Activated T-helper 2 cell treated with anti-CD3 and anti-CD28 coated beads, Interferon-gamma antibody, Interleukin-2, Interleukin-4, amounts not matched to agents 10 μg/mL and 5 μg/mL and 100 μg/mL, durations not matched to agents 14 hours and 24 hours and 36 hours (primary cell): ENCODE results near the gene SPIRE2. TPM values are rescaled to one million over a fixed set of nuclear protein-coding genes. Genes with fewer than 3 reads are reported as not detected.
"Not testable (repeated sequence)": the region's sequence is repeated elsewhere in the genome, so short reads cannot be mapped to it uniquely, and the experiment has no call there.

Source experiments
- DNase-seq: peaks from one replicate; pipeline ENCODE4 v3.0.0; 2021; ENCODE audit warnings: low spot score
- H3K27ac Mint-ChIP-seq: one replicate; pipeline ENCODE4 v1.8.0; 2021; ENCODE audit warnings: mixed read lengths
- H3K27me3 Mint-ChIP-seq: one replicate; pipeline ENCODE4 v1.8.0; 2021; ENCODE audit warnings: low read depth, mixed read lengths
- H3K36me3 Mint-ChIP-seq: one replicate; pipeline ENCODE4 v1.8.0; 2021; ENCODE audit warnings: low read depth, mixed read lengths
- H3K4me1 Mint-ChIP-seq: one replicate; pipeline ENCODE4 v1.8.0; 2021; ENCODE audit warnings: low read depth, mixed read lengths
- H3K4me3 Mint-ChIP-seq: one replicate; pipeline ENCODE4 v1.8.0; 2021; ENCODE audit warnings: low read depth, mild to moderate bottlenecking, moderate library complexity, mixed read lengths
- H3K9me3 Mint-ChIP-seq: one replicate; pipeline ENCODE4 v1.8.0; 2021; ENCODE audit warnings: mixed read lengths
- intact Hi-C: fragments of 100-400 bp; cut with micrococcal nuclease; formaldehyde crosslinking; loops from one replicate; pipeline ENCODE4 v1.15.1; 2023
- total RNA-seq: library from RNA; stranded (reverse); gene quantifications from 2 replicates; pipeline ENCODE4 v1.2.3, GENCODE V29; 2022

Gene SPIRE2
- total RNA-seq, 1 donor from 2014 or later: 1.9 TPM

- H3K4me1 Mint-ChIP-seq: peaks cover 7% of the 10 kb centered on the region
- intact Hi-C loops: no loop called here
- H3K27me3 Mint-ChIP-seq: peaks cover 1% of the 10 kb centered on the region
- no peak overlapping the region for H3K27ac Mint-ChIP-seq
- no peak overlapping the region for H3K4me3 Mint-ChIP-seq
- no peaks in the 10 kb centered on the region for H3K9me3 Mint-ChIP-seq
- H3K36me3 Mint-ChIP-seq: peaks cover 50% of the 10 kb centered on the region
- DNase-seq: no peak
Observed at GRCh38 chr16:89913408-89914387, 85.4 kb downstream of the SPIRE2 start.

GRCh38 chr16:89914642-89915285 lies 86.5 kb downstream of the SPIRE2 start:
- H3K4me3 Mint-ChIP-seq, H3K4me1 Mint-ChIP-seq, DNase-seq, intact Hi-C loops, H3K27ac Mint-ChIP-seq, H3K9me3 Mint-ChIP-seq, H3K27me3 Mint-ChIP-seq: not testable (repeated sequence)
- peaks cover 41% of the 10 kb centered on the region for H3K36me3 Mint-ChIP-seq

- peaks cover 11% of the 10 kb centered on the region for H3K27me3 Mint-ChIP-seq
- intact Hi-C loops: no loop called here
Observed at GRCh38 chr16:89915303-89916232, 87.3 kb downstream of the SPIRE2 start.

GRCh38 chr16:89917773-89918452 lies 89.6 kb downstream of the SPIRE2 start:
- Mint-ChIP-seq H3K36me3 (peaks cover 18% of the 10 kb centered on the region), H3K27ac (peak overlapping the region; percentile 55), H3K27me3 (peaks cover 17% of the 10 kb centered on the region), H3K9me3 (no peaks in the 10 kb centered on the region), H3K4me3 (peak overlapping the region; percentile 65), H3K4me1 (peaks cover 29% of the 10 kb centered on the region)
- peak; percentile 84 for DNase-seq
- intact Hi-C loops: no loop called here

More at GRCh38 chr16:89915303-89916232, 87.3 kb downstream of the SPIRE2 start:
- H3K4me1 Mint-ChIP-seq: peaks cover 15% of the 10 kb centered on the region
- H3K9me3 Mint-ChIP-seq: no peaks in the 10 kb centered on the region
- H3K36me3 Mint-ChIP-seq: peaks cover 33% of the 10 kb centered on the region
- no peak for DNase-seq
- H3K4me3 Mint-ChIP-seq: no peak overlapping the region
- no peak overlapping the region for H3K27ac Mint-ChIP-seq

GRCh38 chr16:89918453-89919347 lies 90.4 kb downstream of the SPIRE2 start, which contains the start of gene MC1R:
MC1R (plus strand) TSS chr16:89918862; CDS start chr16:89919259, 397 bp downstream.
- peaks cover 18% of the 10 kb centered on the region for H3K36me3 Mint-ChIP-seq
- DNase-seq: no peak

GRCh38 chr16:89919535-89920406 lies 91.5 kb downstream of the SPIRE2 start:
- Mint-ChIP-seq H3K27me3 (peaks cover 20% of the 10 kb centered on the region), H3K27ac (no peak overlapping the region), H3K9me3 (no peaks in the 10 kb centered on the region), H3K36me3 (peaks cover 11% of the 10 kb centered on the region), H3K4me1 (peaks cover 29% of the 10 kb centered on the region), H3K4me3 (no peak overlapping the region)
- intact Hi-C loops: loop anchor here (10.0 kb wide), 1 partner anchor 85 kb away; no protein-coding TSS in a partner anchor
- DNase-seq: no peak

More at GRCh38 chr16:89918453-89919347, 90.4 kb downstream of the SPIRE2 start, which contains the start of gene MC1R:
- Mint-ChIP-seq H3K27ac (peak within 1 kb of the TSS; percentile 55), H3K4me1 (peaks cover 29% of the 10 kb centered on the region), H3K9me3 (no peaks in the 10 kb centered on the region), H3K27me3 (peaks cover 17% of the 10 kb centered on the region), H3K4me3 (peak within 1 kb of the TSS; percentile 65)
- intact Hi-C loops: no loop called here

- no peak overlapping the region for H3K27ac Mint-ChIP-seq
- DNase-seq: no peak
- no peaks in the 10 kb centered on the region for H3K9me3 Mint-ChIP-seq
- no peak overlapping the region for H3K4me3 Mint-ChIP-seq
- H3K27me3 Mint-ChIP-seq: peaks cover 26% of the 10 kb centered on the region
- intact Hi-C loops: loop anchor here (10.0 kb wide), 1 partner anchor 86 kb away; no protein-coding TSS in a partner anchor
- H3K4me1 Mint-ChIP-seq: peaks cover 31% of the 10 kb centered on the region
- H3K36me3 Mint-ChIP-seq: peaks cover 4% of the 10 kb centered on the region
Observed at GRCh38 chr16:89920723-89921122, 92.4 kb downstream of the SPIRE2 start.

Other genes starting within 250 kb of the SPIRE2 start
- not detected in 2 replicates for gene DPEP1, start 214.8 kb upstream of the SPIRE2 start, total RNA-seq
- gene CHMP1A, start 170.8 kb upstream of the SPIRE2 start, total RNA-seq: 80.0 and 89.0 TPM in 2 replicates
- 15.5 and 16.6 TPM in 2 replicates for gene SPATA33, start 170.6 kb upstream of the SPIRE2 start, total RNA-seq
- 95.5 and 103 TPM in 2 replicates for gene CDK10, start 141.8 kb upstream of the SPIRE2 start, total RNA-seq
- 10.9 and 12.9 TPM in 2 replicates for gene SPATA2L, start 126.8 kb upstream of the SPIRE2 start, total RNA-seq
- 4.6 and 4.8 TPM in 2 replicates for gene VPS9D1, start 107.6 kb upstream of the SPIRE2 start, total RNA-seq
- 34.4 and 35.5 TPM in 2 replicates for gene ZNF276, start 106.9 kb upstream of the SPIRE2 start, total RNA-seq
- gene FANCA, start 11.8 kb upstream of the SPIRE2 start, total RNA-seq: 198 and 211 TPM in 2 replicates
- 211 and 213 TPM in 2 replicates for gene TCF25, start 45.1 kb downstream of the SPIRE2 start, total RNA-seq
- gene MC1R, start 90.4 kb downstream of the SPIRE2 start, total RNA-seq: 5.8 and 6.2 TPM in 2 replicates
- gene TUBB3, start 94.9 kb downstream of the SPIRE2 start, total RNA-seq: 2.9 and 3.7 TPM in 2 replicates
- 31.5 and 42.3 TPM in 2 replicates for gene DEF8, start 120.3 kb downstream of the SPIRE2 start, total RNA-seq
- 0.43 and 0.69 TPM in 2 replicates for gene DBNDD1, start 191.0 kb downstream of the SPIRE2 start, total RNA-seq
- gene PRDM7, start 248.9 kb downstream of the SPIRE2 start, total RNA-seq: not detected in 2 replicates